ENCODE data around the gene PLEKHA3.

The PLEKHA3 gene

DNA sequence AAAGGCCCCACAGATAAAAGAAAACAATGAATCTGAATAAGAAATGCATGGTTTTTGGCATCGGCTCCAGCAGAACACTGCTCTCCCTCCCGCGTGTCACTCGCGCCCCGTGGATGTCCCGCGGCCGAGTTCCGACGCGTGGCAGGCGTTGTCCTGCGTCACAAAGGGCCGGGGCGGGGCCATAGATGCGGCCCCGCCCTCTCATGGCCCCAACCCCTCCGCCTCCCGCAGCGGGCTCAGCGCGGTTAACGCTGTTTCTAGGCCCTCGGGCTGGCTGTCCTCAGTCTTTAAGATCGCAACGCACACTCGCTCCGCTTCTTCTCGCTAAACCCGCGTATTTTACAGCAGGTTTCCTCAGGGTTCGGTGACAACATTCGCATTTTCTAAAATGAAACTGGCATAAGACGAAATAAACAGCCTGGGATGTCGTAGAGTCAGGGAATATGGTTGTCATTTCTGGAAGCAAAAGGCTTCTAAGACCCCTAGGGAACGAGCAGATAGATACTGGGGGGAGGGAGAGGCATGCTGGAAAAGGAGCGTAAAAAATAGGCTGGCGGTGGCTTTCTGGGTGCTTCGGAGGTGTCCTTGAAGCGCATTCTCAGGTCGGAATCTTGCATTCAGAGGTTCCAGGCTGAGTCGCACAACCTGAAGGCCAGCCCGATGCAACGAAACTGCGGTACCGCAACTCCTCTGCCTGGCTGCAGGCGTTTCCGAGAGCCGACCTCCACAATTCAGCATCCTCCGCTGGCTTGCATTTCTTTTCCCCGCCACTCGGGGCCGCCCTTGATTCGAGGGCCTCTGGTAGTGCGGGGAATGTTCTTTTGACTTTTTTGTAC lies 1.6 kb upstream of the PLEKHA3 start, which contains the start of gene FKBP7:
Gene FKBP7 (minus strand): TSS at position 162 of the 836 bp plus-strand sequence. CDS start 101 bp downstream, at position 61.
- peak; percentile 63 for DNase-seq (ENCODE audit: low read depth)

DNA sequence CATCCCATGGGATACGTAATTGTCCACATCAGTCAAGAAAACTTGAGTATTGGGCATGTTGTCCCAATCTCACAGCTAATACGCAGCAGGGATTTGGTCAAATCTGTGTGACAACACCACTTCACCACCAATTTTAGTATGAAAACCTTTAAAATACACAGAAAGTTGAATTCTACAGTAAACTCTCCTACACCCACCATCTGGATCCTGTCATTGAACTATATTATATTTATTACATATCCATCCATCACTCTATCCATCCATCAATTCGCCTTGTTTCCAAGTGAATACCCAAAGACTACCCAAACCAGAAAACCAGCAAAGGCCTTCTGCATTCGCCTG lies 1.0 kb upstream of the PLEKHA3 start:
- DNase-seq (ENCODE audit: low read depth): no peak

DNA sequence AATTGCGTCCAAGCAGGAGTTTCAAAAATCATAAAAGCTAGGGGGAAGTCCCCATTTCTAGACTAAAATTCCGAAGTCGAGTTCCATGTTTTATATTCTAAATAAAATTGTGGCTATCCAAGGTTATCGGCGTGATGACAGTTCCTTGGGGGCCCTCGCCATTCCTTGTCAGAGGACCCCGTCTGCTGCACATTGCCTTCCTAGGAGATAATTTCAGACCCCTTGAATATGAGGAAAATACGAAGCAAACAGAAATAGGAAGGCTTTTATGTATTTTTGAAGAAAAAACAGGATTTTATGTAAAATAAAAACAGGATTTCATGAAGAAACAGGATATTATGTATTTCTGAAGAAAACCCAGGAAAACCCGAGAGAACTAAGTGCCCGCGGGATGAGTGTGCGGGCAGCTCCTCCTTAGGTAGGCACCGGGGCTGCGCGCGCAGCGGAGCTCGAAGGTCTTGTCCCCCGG lies 465 bp upstream of the PLEKHA3 start:
- DNase-seq (ENCODE audit: low read depth): no peak

DNA sequence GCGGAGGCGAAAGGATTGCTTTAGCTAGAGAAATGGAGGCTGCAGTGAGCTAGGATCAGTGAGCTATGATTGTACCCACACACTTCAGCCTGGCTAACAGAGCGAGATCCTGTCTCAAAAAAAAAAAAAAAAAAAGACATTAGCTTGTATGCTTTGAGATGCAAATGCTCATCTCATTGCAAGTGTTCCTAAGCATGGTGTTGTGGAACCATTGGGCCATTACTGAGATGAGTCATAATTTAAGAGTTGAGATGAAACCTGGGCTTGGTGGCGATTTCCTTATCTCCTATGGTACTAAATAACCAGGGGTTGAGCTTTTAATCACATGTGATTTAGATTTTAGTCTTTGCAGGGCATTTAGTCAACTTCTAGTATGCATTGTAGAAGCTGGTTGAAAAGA lies 2.2 kb downstream of the PLEKHA3 start:
- DNase-seq (ENCODE audit: low read depth): no peak

DNA sequence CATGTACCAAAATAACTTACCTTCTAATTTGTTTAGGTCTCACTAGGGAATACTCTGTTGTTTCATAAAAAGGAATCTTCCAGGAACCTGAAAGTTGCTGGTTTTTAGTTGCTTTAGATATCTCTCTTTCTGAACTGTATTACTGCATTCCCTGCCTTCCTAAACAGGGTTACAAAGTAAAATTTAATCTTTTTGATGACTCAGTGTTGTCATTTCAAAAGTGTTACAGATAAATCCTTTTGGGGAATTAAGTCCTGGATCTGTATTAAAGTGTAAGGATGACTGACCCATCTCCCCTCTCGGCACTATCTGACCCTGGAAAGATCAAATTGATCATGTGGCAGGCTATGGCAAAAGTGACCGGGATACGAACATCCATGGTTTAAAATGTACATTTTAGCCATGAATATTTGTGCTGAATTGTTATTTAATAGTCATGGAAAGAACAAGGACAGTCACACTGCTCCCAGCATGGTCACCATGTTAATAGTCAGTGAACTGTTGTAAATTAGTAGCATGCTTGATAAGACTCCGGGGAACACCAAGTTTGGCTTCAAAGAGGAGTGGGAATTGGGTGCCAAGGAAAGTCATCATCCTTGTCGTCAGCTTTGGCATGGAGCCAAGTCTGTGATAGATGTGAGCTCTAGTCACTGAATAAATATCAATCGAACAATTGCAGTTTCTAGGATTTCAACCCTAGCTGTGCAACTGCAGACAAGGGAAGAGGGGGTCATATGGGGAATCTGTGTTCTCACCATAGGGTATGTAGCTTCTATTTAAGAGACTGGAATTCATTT lies 4.2 kb downstream of the PLEKHA3 start:
- no peak for DNase-seq (ENCODE audit: low read depth)

DNA sequence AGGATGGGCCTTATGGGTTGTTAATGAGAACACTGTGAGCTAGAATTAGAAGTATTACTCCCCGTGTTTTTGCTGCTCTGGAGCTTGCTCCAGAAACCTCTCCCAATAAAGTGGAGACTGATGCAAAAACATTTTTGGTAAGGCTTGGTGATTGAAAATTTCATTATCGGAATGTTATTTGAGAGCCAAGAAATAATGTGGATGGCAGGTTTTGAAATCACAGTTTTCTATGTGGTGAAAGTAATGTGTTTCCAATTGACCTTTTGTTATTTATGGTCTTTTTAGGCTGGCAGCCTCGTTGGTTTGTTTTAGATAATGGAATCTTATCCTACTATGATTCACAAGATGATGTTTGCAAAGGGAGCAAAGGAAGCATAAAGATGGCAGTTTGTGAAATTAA lies 5.1 kb downstream of the PLEKHA3 start:
- no peak for DNase-seq (ENCODE audit: low read depth)

DNA sequence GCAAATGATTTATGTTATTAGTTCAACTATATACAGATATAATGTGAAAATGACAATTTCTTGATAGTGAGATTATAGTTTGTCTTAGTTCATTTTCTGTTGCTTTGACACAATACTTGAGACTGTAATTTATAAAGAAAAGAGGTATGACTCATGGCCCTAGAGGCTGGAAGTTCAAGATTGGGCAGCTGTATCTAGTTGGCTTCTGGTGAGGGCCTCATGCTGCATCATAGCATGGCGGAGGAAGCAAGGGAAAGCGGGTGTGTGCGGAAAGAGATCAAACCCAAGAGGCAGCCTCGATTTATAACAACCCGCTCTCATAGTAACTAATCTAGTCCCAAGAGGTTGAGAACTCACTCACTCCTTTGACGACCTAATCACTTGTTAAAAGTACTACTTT lies 11.4 kb downstream of the PLEKHA3 start:
- no peak for DNase-seq (ENCODE audit: low read depth)

DNA sequence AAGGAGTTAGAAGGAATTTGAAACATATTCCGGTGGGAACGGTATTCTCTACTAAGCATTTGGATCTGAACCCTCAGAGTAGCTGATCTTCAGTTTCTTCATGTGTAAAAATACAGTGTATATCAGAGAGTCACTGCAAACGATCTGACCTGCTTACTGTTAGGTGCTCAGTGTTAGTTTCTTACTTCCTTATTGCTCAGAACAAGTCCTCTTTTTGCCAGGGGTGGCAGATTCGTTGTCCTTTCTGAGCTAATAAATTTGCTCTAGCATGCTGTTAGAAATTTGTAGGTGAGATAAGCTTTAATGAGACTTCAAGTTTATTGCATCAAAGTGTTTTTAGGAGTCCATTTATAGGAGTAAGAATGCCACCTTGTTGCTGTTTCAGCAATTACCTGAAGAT lies 15.8 kb downstream of the PLEKHA3 start:
- DNase-seq (ENCODE audit: low read depth): no peak

DNA sequence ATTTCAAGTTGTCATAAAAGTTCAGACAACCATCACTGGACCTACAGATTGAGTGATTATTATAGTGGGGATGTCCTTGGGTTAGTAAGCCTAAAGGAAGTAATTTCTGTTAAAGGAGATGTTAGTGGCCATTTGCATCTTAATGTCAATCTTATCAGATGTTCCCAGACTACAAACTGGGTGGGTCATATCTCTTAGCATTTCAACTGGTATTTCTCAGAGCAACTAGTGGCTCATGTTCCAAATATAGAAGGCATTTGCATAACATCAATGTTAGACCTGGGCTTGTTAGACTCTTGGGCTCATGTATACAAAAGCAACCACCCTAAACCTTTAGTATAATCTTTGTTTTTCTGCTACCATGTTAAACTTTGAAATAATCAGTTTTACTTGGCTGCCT lies 17.9 kb downstream of the PLEKHA3 start:
- DNase-seq (ENCODE audit: low read depth): no peak

DNA sequence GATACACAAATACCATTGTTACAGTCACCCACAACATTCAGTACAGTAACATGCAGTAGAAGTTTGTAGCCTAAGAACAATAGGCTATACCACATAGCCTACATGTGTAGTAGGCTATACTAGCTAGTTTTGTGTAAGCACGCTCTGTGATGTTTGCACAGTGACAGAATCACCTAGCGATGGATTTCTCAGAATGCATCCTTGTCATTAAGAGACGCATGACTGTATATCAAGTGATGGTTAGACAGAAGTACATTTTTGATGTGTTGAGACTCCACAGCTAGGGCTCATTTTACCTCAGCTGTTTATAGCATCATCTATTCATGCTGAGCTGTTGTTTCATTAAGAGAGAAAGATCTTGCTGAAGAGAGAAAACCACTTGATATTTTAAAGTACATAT lies 19.4 kb downstream of the PLEKHA3 start:
- no peak for DNase-seq (ENCODE audit: low read depth)

DNA sequence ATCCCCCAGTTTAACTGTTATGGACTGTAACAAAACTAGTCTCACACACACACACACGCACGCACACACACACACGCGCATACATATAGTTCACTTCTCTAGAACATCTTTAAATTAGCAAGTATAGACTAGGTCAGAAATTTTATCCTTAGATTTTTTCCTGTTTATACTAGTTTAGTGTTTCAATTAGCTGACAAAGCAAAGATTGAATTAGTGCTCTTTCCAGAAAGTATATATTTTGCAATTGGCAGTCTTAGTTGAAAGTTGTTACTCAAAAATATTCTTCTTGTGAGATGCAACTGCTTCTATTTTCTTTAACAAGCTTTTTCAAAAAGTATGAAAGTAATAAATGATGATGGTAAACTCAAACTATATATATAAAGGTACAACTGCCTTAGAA lies 22.5 kb downstream of the PLEKHA3 start:
- no peak for DNase-seq (ENCODE audit: low read depth)

DNA sequence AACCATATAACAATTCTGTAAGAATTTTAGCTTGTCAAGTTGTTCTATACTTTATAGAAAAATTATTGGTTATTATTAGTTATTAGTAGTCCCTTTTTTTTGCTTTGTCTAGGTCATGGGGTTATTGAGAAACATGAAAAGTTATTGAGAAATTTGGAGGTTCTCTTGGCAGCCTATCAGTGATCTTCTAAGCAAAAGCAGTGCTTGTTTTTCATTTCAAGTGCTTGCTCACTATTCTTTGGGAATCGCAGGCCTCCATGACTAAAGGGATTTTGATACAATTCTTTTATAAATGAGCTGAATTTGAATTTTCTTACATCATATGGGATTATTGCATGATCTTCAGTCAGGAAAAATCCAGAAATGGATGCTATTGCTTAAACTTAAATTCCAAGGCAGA lies 25.8 kb downstream of the PLEKHA3 start:
- DNase-seq (ENCODE audit: low read depth): no peak

DNA sequence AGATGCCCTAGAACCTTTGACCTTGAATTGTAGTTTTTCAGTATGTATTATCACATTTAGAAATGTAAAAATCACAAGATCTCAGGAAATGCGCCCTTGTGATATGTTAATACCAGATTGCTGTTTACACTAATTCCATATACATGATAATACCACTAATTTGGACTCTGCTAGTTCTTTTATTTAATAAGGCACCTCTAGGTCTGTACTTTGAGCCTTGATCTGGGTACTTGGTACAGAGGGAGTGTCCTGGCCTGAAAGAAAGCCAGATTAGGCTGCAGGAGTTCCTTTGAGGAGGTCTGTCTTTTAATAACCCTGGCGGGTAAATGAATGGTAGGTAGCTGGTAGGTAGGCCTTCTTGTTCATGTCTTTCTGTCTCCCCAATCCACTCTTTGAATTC lies 26.3 kb downstream of the PLEKHA3 start:
- no peak for DNase-seq (ENCODE audit: low read depth)

DNA sequence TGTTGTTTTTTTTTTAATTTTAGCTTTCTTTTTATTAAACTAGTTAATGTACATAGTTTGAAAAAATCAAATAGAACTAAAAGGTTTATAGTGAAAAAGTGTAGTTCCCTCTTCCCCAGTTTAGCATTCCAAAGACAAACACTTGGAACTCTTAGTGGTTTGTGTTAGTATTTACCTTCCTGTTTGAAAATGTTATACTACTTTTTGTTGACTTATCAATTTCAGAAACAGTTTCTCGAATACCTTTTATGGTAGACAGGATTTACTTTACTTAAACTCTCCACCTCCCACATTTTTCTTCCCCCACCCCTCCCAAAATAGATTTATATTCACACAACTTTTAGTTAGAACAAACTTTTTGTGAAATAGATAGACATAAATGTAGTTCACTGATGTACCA lies 26.7 kb downstream of the PLEKHA3 start:
- no peak for DNase-seq (ENCODE audit: low read depth)

DNA sequence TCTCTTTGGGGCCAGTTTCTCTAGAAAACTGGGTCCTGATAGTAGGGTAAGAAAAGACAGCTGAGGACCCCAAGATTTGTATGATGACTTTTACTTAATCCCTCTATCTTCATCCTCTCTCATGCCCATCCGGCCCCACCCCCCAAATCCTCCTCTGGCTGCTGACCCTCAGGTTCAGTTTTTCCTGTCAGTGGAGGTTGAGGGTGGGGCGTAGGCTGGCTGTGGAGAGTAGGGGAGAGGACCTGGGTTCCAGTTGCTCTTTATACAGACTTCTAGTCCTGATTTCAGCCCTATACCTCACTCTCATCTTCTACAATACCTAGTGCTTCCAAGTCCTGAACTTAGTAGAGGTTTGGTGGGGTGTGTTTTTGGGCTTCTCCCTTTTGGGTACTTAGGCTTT lies 28.4 kb downstream of the PLEKHA3 start:
- DNase-seq (ENCODE audit: low read depth): no peak

DNA sequence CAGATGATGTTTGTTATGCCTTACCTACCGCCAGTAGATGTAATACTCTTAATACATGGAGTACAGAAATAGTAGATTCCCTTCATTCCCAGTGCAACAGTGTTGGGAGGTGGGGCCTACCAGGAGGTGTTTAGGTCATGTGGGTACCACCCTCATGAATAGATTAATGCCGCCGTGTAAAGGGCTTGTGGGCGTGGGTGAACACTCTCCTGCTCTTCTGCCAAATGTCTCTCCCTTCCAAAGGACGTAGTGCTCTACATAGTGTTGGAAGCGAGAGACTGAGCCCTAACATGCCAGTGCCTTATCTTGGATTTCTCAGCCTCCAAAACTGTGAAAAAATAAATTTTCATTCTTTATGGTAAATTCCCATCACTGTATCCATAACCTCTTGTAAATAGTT lies 30.1 kb downstream of the PLEKHA3 start:
- no peak for DNase-seq (ENCODE audit: low read depth)

DNA sequence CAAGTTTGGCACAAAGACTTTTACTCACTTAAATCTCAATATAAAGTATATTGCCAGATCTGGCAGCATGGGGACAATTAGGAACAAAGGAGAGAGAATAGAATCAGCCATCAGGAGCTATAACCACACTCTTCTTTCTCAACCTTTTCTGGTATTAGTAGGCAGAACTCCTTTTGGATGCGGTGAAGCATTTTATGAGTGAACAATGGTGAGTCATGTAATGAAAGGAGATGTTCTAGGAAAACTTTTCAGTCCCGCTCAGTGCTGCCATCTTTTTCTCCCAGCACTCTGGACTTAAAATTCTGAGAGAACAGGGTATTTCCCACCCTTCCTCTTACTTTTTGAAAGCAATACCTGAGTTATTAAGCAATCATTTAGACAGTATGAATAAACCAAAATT lies 32.2 kb downstream of the PLEKHA3 start:
- DNase-seq (ENCODE audit: low read depth): no peak

DNA sequence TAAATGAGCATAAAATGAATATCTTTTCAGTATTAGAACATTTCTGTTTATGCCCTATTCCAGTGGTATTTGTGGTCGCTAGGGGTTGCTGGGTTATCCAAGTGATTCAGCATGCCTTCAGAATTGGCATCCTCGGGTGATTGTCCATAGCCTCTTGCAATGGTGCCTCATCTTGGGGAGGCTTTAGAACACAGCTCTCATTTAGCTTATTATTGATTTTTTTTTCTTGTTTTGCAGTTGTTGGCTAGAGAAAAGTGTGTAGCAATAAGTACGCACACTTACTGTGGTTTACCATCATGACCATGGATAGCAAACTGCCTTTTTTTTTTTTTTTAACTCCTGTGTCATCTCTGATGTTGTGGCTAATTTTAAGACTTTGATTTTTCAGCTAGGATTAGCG lies 33.6 kb downstream of the PLEKHA3 start:
- no peak for DNase-seq (ENCODE audit: low read depth)

DNA sequence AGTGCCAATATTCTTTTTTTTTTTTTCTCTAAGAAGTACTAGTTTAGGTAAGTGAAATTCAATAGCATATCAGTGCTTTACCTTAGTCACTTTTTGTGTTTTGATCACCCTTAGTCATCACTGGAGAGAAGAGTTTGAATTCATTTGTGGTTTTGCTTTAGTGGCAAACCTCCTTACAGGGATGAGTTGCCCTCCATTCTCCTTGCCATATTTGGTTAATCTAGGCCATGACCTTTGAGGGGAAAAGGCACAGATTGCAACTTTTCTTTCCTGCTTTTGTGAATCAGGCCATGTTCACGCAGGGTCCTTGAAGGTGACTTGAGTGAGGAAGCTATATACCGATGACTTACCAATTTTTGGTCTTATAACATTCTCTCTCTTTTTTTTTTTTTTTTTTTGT lies 34.4 kb downstream of the PLEKHA3 start:
- no peak for DNase-seq (ENCODE audit: low read depth)

DNA sequence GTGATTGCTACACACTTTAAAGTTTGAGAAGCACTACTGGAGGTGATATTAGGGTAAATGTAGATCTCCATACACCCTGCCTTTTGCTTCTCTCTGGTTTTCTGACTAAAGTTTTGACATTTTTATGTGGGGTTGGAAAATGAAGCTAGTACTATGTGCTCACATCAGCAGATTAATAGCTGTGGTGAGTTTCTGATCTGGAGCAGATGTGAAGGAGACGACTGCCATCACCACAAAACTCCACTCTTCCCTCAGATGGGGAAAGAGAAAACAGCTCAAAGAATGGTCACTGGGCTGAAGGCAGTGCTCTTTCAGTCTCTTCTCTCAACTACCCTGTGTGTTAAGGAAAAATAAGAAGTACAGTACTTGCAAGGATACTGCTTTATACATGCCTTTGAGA lies 37.2 kb downstream of the PLEKHA3 start:
- no peak for DNase-seq (ENCODE audit: low read depth)

DNA sequence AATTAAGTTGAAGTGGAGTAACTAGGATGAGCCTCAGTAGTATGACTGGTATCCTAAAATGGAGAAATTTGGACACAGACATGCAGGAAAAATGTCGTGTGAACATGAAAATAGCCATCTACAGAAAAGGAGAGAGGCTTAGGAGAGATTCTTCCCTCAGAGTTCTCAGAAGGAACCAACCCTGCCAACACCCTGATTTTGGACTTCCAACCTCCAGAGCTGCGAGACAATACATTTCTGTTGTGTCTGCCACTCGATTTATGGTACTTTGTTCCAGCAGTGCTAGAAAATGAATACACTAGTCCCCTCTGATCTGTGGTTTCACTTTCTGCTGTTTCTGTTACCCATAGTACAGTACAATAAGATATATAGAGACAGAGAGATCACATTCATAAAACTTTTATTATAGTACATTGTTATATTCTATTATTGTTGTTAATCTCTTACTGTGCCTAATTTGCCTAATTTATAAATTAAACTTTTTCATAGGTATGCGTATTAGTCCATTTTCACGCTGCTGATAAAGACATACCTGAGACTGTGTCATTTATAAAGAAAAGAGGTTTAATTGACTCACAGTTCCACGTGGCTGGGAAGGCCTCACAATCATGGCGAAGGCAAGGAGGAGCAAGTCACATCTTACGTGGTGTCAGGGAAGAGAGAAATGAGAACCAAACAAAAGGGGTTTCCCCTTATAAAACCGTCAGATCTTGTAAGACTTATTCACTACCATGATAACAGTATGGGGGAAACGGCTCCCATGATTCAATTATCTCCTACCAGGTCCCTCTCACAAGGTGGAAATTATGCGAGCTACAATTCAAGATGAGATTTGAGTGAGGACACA lies 41.3 kb downstream of the PLEKHA3 start:
- DNase-seq (ENCODE audit: low read depth): no peak

DNA sequence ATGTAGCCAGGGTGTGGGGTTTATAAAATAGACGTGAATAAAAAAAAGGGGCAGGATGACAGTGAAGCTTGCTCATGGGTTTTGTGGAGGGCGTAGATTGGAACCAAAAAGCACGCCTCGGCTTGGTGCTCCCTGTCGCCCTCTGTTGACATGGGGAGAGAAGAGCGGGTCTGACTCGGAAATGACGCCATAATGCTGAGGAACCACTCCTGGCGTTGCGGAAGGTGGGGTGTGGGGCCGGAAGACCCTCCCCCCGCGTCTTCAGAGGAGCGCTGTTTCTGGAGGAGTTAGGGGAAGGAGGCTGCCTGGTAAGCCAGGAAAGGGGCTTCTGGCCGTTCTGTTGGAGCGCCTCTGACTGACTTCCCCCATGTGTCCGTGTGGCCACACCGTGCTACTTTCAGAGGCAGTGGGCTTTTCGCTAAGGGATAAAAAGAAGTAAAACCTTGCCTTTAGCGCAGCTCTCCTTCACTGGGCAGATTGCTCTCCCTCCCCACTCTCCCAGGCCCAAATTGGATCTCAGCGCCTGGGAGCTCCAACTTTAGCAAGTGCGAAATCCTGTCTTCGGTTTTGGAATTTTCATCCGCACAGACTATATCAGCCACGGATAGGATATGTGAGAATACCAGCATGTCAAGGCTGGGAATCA lies 42.8 kb downstream of the PLEKHA3 start:
- DNase-seq (ENCODE audit: low read depth): peak; percentile 53

Data from stimulated activated CD8-positive, alpha-beta memory T cell treated with anti-CD3 and anti-CD28 coated beads, Interleukin-7, amount 100 ng/mL, for 24 hours (primary cell).